GM12874 (cell line): Measurements from ENCODE around the gene MX2.

Experiments used
- CTCF ChIP-seq: IDR thresholded peaks from 2 replicates; pipeline ENCODE4 v1.5.1; 2011; ENCODE audit warnings: low read depth, mild to moderate bottlenecking, control low read depth, low read length, moderate library complexity; ENCODE audit not compliant: insufficient read depth

MX2 gene

GRCh38 chr21:41374177-41374712 is 12.4 kb downstream of the MX2 start:
- TF ChIP-seq CTCF, result no peak

GRCh38 chr21:41374867-41375533 is 13.2 kb downstream of the MX2 start:
- no peak for TF ChIP-seq CTCF

GRCh38 chr21:41375875-41376274 is 14.0 kb downstream of the MX2 start:
- TF ChIP-seq CTCF, result no peak

- no peak for TF ChIP-seq CTCF
These were observed 15.9 kb downstream of the MX2 start for GRCh38 chr21:41377715-41378114.

- TF ChIP-seq CTCF, result no peak
These were observed 17.0 kb downstream of the MX2 start for GRCh38 chr21:41378849-41379248.

- no peak for TF ChIP-seq CTCF
These were observed 18.1 kb downstream of the MX2 start for GRCh38 chr21:41379901-41380300.

GRCh38 chr21:41381731-41382130 is 19.9 kb downstream of the MX2 start:
- no peak for TF ChIP-seq CTCF
